Keratinocyte (primary cell): Measurements from ENCODE around the gene FREM1. TPM values are rescaled to one million over a fixed set of nuclear protein-coding genes. Genes with fewer than 3 reads are reported as not detected.

Experiments
- DNase-seq: peaks from one replicate; pipeline ENCODE4 v3.0.0-alpha.2; 2011; ENCODE audit warnings: low read depth, missing footprints, low spot score
- FAIRE-seq: peaks from 2 replicates; lab custom pipeline; 2011; peaks lifted over from hg19 to GRCh38; lab: Jason Lieb, UNC
- H2AFZ ChIP-seq: 2 replicates; pipeline ENCODE4 v1.6.0; 2012; ENCODE audit warnings: low read length, control low read depth, inconsistent platforms; ENCODE audit not compliant: control insufficient read depth
- H3K27ac ChIP-seq: 2 replicates; pipeline ENCODE4 v1.5.1; 2011; ENCODE audit warnings: low read length; ENCODE audit not compliant: control insufficient read depth, insufficient read depth
- H3K27me3 ChIP-seq: 3 replicates; pipeline ENCODE4 v1.6.0; 2011; ENCODE audit warnings: low read length; ENCODE audit not compliant: control insufficient read depth, insufficient read depth; ENCODE audit errors: extremely low read depth
- H3K36me3 ChIP-seq, 2 experiments: 2 replicates in 1 of 2; 3 replicates in 1 of 2; pipeline ENCODE4 v1.5.1; 2011; ENCODE audit warnings: low read length in 2 of 2, mild to moderate bottlenecking in 1 of 2; ENCODE audit not compliant: control insufficient read depth in 2 of 2, insufficient read depth in 2 of 2; ENCODE audit errors: extremely low read depth in 1 of 2
- H3K4me1 ChIP-seq: 3 replicates; pipeline ENCODE4 v1.5.1; 2011; ENCODE audit warnings: low read length; ENCODE audit not compliant: control insufficient read depth, insufficient read depth; ENCODE audit errors: extremely low read depth
- H3K4me2 ChIP-seq: 3 replicates; pipeline ENCODE4 v1.6.0; 2011; ENCODE audit warnings: low read depth, low read length; ENCODE audit not compliant: control insufficient read depth, insufficient read depth; ENCODE audit errors: extremely low read depth
- H3K4me3 ChIP-seq, 3 experiments: fragments of 200-600 bp in 1 of 3; sonication (generic) in 1 of 3; 2 replicates in 2 of 3; 3 replicates in 1 of 3; pipeline ENCODE4 v1.5.1; 2011 to 2016; ENCODE audit warnings: low read length in 3 of 3, mild to moderate bottlenecking in 3 of 3, control low read depth in 2 of 3, inconsistent platforms in 1 of 3, low read depth in 1 of 3, mixed read lengths in 1 of 3, mixed run types in 1 of 3, moderate library complexity in 1 of 3; ENCODE audit not compliant: control insufficient read depth in 2 of 3, insufficient read depth in 2 of 3; ENCODE audit errors: extremely low read depth in 1 of 3
- H3K79me2 ChIP-seq: 2 replicates; pipeline ENCODE4 v1.6.0; 2012; ENCODE audit warnings: low read length; ENCODE audit not compliant: control insufficient read depth, insufficient read depth
- H3K9ac ChIP-seq: 3 replicates; pipeline ENCODE4 v1.6.0; 2011; ENCODE audit warnings: low read length; ENCODE audit not compliant: control insufficient read depth, insufficient read depth; ENCODE audit errors: extremely low read depth
- H3K9me1 ChIP-seq: 3 replicates; pipeline ENCODE4 v1.6.0; 2011; ENCODE audit warnings: low read length; ENCODE audit not compliant: control insufficient read depth, insufficient read depth; ENCODE audit errors: extremely low read depth
- H3K9me3 ChIP-seq: 2 replicates; pipeline ENCODE4 v1.5.1; 2012; ENCODE audit warnings: low read depth, low read length; ENCODE audit not compliant: control insufficient read depth
- H4K20me1 ChIP-seq: 3 replicates; pipeline ENCODE4 v1.6.0; 2011; ENCODE audit warnings: low read length; ENCODE audit not compliant: control insufficient read depth, insufficient read depth; ENCODE audit errors: extremely low read depth
- CTCF ChIP-seq, 3 experiments: IDR thresholded peaks in 1 of 3; conservative IDR thresholded peaks in 1 of 3; optimal IDR thresholded peaks in 1 of 3; 2 replicates in 2 of 3; 3 replicates in 1 of 3; pipeline versions ENCODE3 to v1.5.1; 2011; ENCODE audit warnings: low read length in 3 of 3, mild to moderate bottlenecking in 3 of 3, moderate library complexity in 2 of 3, control low read depth in 1 of 3, inconsistent platforms in 1 of 3; ENCODE audit not compliant: insufficient read depth in 2 of 3; ENCODE audit errors: extremely low read depth in 1 of 3
- EZH2 ChIP-seq: IDR thresholded peaks from one replicate; pipeline ENCODE4 v1.6.1; 2012; ENCODE audit warnings: inconsistent platforms, mild to moderate bottlenecking, low read length, moderate library complexity
- dilution Hi-C: fragments of 300-500 bp; cut with MboI; formaldehyde crosslinking; loops from one replicate; pipeline ENCODE4 v1.7.0; 2020; ENCODE audit warnings: low sequenced_read_pairs; ENCODE audit not compliant: extremely low pct_ligation_motif_present
- polyA plus RNA-seq, 5 experiments: library from polyadenylated mRNA; depleted of rRNA in 3 of 5; stranded (reverse) in 3 of 5; stranded (forward) in 1 of 5; unstranded in 1 of 5; fragments of >200 nt; gene quantifications; 1 replicate in 1 of 5; 2 replicates in 3 of 5; 3 replicates in 1 of 5; pipeline versions ENCODE4 v1.2.1 to v1.2.3, GENCODE V29; 2011 to 2012; ENCODE audit warnings: missing spikeins in 2 of 5, low read depth in 1 of 5, low replicate concordance in 1 of 5

Gene FREM1
- polyA plus RNA-seq, 1 donor (not counting 4 experiments of a cell fraction or from before 2014, with no cell fraction given): under 0.01 TPM

- Histone ChIP-seq H3K9me3 (no peaks in the 10 kb centered on the region), H3K36me3 (no peaks in the 10 kb centered on the region), H3K27ac (no peak overlapping the region), H3K4me2 (no peak overlapping the region), H3K4me3 (no peak overlapping the region), H3K4me1 (no peaks in the 10 kb centered on the region), H3K27me3 (no peaks in the 10 kb centered on the region), H2AFZ (no peak overlapping the region), H3K79me2 (no peaks in the 10 kb centered on the region), H4K20me1 (no peaks in the 10 kb centered on the region), H3K9ac (no peak overlapping the region), H3K9me1 (no peaks in the 10 kb centered on the region)
- FAIRE-seq (no peak), DNase-seq (no peak)
- TF ChIP-seq CTCF (optimal IDR thresholded peaks at IDR 0.05 in 1 of 3, IDR thresholded peaks at IDR 0.05 in 1 of 3, conservative IDR thresholded peaks at IDR 0.05 in 1 of 3; ENCODE audit: extremely low read depth in 1 of 3, insufficient read depth in 2 of 3, low read length in 3 of 3): no peak
- no peak for TF ChIP-seq EZH2
- dilution Hi-C loops: no loop called here
These were observed 45.9 kb downstream of the FREM1 start for GRCh38 chr9:14864309-14864708.

GRCh38 chr9:14863402-14863801 is 46.8 kb downstream of the FREM1 start:
- FAIRE-seq: no peak
- Histone ChIP-seq H3K27ac (no peak overlapping the region), H3K9me3 (no peaks in the 10 kb centered on the region), H3K4me2 (no peak overlapping the region), H3K4me1 (no peaks in the 10 kb centered on the region), H3K4me3 (no peak overlapping the region), H3K79me2 (no peaks in the 10 kb centered on the region), H3K36me3 (no peaks in the 10 kb centered on the region), H4K20me1 (no peaks in the 10 kb centered on the region), H3K9ac (no peak overlapping the region), H3K27me3 (no peaks in the 10 kb centered on the region), H3K9me1 (no peaks in the 10 kb centered on the region), H2AFZ (no peak overlapping the region)
- TF ChIP-seq EZH2 (no peak), CTCF (optimal IDR thresholded peaks at IDR 0.05 in 1 of 3, IDR thresholded peaks at IDR 0.05 in 1 of 3, conservative IDR thresholded peaks at IDR 0.05 in 1 of 3; ENCODE audit: extremely low read depth in 1 of 3, insufficient read depth in 2 of 3, low read length in 3 of 3) (no peak)
- dilution Hi-C loops: no loop called here
- DNase-seq: no peak
